HG02623 (cell line): ENCODE results near the gene RIN3.
A peak's percentile ranks its signal among the peaks of the same experiment; 100 is the strongest.
"Not testable (repeated sequence)": the region's sequence is repeated elsewhere in the genome, so short reads cannot be mapped to it uniquely, and the experiment has no call there.

Experiments
- ATAC-seq: cut with Tn5 transposase; IDR thresholded peaks from one replicate; pipeline ENCODE4 v1.9.1; 2021; ENCODE audit warnings: moderate library complexity; ENCODE audit not compliant: unreplicated experiment

RIN3 gene

DNA sequence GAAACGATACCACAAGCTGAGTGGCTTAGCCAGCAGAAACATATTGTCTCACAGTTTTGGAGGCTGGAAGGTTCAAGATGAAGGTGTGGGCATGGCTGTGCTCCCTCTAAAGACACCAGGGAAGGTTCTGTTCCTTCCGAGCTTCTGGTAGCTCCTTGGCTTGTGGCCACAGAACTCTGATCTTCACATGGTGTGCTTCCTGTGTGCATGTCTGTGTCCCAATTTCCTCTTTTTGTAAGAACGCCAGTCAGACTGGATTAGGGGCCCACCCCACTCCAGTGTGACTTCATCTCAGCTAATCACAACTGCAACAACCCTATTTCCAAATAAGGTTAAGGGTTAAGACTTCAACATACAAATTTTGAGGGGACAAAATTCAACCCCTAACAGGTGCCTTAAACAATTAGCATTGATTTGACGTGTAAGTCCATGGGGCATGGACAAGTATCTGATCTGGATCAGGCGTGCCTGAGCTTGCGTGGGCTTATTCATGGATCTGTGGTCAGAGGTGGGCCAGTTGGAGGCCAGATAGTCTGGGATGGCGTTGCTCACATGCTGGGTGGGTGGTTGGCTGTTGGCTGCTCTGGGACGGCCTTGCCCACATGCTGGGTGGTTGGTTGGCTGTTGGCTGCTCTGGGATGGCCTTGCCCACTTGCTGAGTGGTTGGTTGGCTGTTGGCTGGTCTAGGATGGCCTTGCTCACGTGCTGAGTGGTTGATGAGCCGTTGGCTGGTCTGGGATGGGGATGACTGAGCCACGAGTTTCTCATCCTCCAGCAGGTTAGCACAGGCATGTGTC is 146.4 kb downstream of the RIN3 start:
- ATAC-seq: no peak

DNA sequence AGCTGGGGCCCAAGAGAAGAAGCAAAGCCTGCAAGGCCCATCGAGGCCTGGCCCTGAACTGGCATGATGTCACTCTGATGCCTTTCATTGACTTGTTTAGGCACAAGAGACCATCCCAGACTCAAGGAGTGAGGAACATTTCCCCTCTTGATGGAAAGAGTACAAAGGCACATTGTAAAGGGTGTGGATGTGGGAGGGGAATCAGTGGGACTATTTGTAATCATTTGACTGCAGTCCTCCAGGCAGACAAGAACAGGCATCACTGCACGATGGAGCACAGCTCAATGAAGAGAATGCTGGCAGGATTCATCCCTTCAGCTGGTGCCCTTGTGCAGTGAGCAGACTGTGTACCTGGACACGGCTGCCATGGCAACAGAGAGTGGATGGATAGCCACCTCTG is 147.0 kb downstream of the RIN3 start:
- no peak for ATAC-seq

DNA sequence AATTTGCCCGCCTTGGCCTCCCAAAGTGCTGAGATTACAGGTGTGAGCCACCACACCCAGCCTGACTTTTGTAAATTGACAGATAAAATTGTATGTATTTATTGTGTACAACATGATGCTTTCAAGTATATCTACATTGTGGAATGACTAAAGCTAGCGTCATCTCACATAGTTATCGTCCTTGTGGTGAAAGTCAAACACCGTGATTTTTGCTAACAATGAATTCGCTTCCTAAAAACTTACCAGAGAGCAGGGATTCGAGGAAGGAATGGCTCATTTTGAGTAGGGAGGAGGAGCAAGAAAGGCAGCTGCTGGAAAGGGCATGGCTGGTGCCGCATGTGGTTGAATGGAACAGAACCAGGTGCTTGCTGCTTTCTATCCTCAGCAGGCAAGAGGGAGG is 149.5 kb downstream of the RIN3 start:
- no peak for ATAC-seq

DNA sequence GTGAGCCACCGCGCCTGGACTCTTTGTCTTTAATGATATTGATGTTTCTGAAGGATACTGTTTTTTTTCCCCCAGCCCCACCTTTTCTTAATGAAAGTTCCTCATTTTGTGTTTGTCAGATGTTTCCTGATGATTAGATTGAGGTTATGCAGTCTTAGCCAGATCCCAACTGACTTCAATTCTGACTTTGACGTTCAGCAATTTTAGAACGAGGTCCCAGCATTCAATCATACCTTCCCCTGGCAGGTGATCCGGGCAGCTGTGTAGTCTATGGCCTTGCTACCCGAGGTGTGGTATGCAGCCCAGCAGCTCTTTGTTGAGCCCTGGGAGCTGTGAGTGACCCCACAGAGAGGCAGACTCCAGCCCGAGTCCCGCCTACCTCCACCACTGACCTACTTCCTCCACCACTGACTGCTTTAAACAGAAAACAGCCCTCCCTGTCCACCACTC is 152.1 kb downstream of the RIN3 start:
- no peak for ATAC-seq

DNA sequence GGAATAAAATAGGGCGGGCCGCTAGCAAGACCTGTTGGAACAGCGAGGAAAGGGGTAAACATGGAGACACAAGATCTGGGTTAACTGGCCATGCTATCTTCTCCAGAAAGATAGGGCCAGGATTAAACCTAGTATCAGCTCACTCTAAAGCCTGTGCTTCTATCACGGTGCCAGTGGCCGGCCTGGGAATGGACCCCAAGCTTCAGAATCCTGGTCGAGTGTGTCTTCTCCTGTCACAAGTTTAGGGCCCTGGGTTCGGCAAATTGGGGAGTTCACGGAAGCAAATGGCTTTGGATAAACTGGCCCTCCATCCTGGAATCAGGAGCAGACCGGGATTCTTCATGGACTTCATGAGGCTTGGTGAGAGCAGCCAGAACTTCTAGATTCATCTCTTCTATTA is 152.7 kb downstream of the RIN3 start:
- ATAC-seq: no peak

DNA sequence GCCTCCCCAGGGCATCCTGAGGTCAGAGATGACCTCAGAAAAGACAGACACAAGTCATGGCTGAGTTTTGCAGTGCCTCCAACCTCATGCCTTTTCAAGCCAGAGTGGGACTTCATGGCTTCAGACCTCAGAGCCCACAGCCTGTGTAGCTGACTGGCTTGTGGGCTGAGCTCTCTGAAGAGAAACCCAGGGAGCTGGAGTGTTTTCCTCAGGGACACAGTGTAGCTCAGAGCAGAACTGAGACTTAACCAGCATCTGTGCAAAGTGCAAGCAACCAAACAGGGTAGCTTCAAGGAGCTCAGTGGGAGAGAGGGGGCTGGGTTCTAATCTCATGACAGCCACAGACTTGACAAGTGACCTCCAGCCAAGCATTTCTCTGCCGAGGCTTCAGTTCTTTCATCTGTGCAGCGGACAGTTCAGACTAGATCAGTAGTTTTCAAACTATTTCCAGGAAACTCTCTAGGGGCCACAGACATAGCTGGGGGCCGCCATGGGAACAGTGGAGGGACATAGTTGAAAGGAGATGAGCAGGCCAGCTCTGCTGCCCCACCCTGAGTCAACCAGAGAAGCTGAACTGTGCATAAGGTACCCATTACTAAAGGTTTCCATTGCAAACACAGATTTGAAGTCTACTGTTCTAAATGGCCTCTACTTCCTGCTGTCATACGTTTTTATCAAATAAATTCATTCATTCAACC is 154.8 kb downstream of the RIN3 start:
- ATAC-seq: no peak

DNA sequence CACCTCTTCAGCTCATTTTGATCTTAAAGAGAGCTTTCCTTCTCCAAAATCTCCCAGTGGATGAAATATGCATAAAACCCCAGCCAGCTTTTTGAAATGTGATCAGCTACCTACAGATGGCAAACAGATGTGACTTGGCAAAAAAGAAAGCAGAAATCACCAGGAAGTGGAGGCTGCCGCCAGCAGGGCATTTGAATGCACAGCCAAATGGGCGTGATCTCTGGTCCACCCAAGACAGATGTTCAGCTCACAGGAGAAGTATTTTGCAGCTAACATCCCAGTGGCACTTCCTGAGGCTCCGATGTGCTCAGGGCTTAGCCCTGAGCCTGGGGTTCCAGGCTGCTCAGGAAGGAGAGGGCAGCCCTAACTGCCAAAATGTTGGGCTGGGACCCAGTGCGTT is 156.6 kb downstream of the RIN3 start:
- no peak for ATAC-seq

DNA sequence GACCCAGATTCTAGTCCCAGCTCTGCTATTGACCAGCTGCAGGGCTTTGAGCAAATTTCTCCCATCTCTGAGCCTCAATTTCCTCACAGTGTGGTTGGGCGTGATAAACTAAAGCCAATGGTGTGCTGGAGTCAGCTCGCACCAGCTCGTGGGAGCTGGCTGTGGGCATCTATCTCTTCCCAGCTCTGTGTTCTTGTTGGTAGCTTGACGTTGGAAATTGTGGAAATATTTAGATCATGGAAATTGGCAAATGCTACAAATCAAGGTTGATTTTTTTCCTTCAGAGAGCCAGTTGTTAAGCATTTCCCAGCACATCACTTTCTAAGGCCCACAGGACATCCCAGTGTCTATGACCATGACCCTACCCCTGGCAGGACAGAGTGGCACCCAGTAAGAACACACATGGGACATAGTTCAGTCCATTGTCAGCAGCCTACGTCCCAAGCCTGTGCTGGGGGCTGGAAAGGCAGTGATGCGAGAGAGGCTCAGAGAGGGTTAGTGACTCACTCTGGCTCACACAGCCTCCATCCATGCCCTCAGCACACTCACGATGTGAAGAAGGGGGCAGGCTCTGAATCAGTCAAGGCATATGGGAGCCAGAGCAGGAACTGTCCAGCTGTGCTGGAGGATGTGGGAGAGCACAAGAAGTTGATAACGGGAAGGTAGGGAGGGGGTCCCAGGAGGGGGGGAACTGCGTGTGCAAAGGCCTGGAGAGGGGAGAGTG is 157.2 kb downstream of the RIN3 start:
- no peak for ATAC-seq

DNA sequence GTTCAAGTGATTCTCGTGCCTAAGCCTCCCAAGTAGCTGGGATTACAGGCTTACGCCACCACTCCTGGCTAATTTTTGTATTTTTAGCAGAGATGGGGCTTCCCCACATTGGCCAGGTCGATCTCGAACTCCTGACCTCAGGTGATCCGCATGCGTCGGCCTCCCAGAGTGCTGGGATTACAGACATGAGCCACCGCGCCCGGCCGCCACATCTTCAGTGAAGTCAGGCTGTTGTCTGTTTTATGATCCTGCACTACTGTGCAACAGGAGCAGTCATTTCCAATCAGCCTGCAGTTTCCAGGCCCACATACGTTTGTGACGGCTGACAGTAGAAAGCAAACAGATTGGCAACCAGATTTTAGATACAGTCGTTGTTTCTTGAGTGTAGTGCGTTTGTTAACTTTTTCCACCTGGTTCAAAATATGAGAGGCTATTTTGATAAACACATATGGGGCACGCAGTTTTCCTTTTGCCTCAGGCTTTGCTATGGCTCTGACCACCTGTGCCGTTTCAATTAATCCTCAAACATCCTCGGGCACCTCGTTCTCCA is 160.1 kb downstream of the RIN3 start:
- no peak for ATAC-seq

DNA sequence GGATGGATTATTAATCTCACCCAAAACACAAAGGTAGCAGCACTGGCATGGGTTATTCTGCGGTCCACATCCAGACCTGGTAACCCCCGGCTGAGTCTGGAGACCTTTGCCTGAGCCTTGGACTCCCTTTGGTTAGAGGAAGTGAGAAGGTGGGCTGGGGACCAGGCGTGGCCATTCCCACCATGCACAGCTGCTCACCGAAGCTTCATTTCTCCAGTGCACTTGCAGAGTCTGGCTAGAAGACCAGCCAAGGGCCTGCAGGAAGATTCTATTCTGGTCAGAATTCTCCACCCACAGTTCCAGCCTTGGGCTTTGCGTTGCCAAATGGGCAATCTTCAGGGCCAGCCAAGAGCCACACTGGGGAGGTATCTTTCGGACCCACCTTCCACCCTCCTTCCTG is 161.8 kb downstream of the RIN3 start:
- no peak for ATAC-seq

DNA sequence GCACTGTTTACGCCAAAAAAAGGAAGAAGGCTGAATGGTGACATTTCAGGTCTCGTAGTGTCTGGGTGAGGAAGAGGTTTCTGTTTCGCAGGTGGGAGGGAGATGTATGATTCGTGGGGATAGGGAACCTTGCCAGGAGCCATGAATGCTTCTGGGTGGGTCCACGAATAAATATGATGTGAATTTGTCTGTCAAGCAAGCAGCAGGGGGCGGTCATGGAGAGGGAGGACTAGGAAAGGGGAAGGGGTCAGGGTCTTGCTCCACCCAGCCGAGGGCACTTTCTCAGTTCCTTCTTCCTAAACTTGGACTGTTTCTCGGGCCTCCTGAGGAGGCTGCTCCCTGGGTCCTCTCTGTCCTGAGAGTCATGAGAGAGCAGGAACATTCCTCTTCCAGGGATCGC is 162.4 kb downstream of the RIN3 start:
- no peak for ATAC-seq

DNA sequence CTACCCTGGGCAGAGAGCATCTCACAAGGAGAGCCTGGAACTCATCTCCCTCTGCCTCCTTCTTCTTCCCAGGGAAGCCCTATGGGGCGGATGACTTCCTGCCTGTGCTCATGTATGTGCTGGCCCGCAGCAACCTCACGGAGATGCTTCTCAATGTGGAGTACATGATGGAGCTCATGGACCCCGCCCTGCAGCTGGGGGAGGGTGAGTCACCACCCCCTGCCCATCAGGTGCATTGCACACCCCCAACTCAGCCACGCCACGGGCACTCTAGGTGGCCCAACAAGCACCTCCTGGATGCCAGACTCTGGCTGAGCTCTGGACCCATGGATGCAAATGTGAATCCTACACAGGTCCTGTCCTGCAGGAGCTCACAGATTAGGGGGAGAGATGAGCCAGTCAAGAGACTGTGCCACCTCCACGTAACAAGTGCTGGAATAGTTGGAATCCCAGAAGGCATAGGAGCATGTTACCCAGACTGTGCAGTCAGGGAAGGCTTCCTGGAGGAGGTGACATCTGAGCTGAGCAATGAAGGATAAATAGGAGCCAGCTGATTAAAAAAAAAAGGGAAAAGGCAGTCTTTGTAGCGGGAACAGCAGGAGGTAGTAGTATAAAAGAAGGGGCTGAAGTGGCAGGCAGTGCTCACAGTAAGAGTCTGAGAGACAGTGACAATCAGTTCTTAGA is 163.0 kb downstream of the RIN3 start:
- no peak for ATAC-seq

DNA sequence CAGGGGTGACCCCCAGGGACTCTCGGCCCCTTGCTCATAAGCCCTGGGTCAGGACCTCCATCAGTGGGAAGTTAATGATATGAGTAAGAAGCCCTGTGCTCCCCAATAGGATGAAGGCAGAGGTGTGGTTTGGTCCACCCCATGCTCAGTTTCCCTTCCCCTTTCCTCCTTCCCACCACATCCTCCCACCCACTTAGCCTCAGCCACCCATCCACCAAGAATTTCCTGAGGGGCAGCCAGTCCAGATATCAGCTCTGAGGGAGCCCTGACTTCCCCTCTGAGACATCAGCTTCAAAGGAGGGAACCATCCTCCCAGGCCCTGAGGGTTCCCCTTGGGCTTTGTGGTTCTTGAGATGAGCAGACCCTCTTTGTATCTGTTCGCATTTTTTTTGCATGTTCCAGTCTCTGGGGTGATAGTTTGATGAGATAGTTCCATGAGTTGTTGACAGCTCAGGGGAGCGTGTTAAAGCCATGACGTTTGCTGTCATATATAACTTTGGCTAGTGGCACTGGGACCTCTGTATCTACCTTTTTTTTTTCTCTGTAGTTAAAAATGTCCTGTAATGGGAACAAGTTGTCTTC is 163.6 kb downstream of the RIN3 start:
- peak; percentile 84 for ATAC-seq

DNA sequence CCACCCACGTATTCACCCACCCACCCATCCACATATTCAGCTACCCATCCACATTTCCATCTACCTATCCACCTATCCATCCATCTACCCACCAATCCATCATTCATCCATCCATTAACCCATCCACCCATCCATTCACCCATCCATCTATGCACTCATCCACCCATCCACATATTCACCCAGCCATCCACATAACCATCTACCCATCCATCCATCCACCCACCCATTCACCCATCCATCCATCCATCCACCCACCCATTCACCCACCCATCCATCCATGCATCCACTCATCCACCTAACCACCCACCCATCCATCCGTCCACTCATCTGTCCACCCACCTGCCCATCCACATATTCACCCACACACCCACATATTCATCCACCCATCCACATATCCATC is 164.4 kb downstream of the RIN3 start:
- no peak for ATAC-seq

DNA sequence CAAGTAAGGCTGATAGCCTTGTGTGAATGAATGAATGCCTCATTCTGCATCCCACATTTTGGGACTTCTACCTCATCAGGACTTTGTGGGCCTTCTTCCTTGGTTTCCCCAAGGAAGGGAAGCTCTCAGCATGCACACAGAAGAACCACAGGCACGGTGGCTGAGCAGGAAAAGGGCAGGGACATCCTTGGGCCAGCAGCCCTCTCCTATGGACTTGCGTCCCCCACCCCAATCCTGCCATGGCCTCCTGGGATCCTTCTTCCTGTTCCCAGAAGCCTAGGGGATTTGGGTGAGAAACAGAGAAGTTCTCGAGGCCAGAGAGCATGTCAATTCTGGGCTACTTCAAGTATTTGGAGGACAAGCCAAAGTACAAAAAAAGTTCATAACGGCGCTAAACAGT is 165.2 kb downstream of the RIN3 start:
- no peak for ATAC-seq

DNA sequence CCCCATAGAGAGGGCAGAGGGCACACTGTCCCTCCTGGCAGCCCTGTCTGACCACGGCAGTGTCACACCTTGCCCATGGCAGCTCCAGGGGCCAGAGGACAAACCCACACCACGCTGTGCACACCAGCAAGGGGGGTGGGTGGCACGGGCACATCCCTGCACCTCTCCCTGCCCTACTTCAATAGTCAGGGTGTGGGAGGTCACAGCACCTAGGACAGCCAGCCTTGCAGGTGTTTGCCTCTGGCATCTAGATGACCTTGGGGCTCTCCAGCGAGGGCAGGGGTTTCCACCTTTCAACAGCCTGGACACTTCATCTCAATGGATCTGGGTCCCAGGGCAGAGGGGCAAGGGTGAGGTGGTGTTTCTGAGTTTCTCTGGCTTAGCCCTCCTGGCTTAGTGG is 165.7 kb downstream of the RIN3 start:
- no peak for ATAC-seq

DNA sequence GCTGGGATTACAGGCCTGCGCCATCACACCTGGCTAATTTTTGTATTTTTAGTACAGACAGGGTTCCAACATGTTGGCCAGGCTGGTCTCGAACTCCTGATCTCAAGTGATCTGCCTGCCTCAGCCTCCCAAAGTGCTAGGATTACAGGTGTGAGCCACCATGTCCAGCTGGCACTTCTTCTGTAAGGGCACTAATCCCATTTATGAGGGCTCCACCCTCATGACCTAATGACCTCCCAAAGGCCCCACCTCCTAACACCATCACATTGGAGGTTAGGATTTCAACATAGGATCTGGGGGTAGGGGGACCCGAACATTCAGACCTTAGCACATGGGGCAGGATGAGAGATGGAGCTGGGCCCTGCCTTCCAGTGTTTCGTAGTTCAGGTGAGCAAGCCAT is 166.7 kb downstream of the RIN3 start:
- ATAC-seq: not testable (repeated sequence)

DNA sequence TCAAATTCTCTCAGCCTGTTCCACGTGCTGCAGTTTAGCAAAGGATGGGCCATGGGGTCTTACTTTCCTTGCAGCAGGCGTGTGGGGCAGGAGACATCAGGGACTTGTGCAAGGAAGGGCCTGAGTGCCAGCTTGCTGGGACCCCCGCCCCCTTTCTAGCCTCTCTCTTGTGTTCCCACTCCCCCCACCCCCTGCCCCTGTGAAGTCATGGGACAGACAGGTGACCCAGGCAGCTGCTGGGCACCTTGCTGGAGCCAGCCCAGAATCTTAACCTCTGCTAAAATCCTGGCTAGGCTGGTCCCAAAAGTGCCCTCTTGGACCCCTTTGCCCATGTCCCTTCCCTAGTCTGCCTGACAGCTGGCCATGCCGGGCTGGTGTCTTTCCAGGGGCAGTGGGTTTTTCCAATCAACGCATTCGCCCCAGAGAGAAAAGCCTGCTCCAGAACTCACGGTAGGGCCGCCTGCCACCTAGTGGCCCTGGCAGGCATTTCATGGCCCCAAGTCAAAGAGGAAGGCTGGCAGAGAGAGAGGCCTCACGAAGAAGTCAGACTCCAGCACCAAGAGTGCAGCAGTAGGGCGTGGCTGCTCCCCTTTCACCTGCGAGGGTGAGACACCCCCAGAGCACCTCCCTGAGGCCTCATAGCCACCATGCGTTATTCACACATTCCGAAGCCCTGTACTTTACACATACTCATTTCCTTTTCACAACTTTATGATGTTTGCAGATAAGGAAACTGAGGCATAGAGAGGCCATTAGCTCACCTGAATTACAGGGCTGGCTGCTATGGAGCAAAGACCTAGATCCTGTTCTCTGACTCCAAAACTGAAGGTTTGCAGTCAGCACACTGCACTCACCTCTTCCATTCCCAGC is 167.4 kb downstream of the RIN3 start:
- no peak for ATAC-seq

DNA sequence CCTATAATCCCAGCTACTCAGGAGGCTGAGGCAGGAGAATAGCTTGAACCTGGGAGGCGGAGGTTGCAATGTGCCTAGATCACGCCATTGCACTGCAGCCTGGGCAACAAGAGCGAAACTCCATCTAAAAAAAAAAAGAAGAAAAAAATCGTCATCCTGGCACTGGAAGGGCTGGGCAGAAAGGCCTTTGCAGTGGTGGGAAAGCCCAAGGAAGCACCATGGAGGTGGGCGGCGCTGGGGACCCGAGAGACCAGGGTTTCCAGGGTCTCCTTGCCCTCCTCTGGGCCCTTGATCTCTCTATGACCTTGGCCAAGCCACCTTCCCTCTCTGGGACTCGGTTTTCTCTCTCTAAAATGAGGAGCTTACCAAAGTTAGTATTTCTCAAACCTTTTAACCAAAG is 169.5 kb downstream of the RIN3 start:
- ATAC-seq: no peak
